NCI-H128 (cell line): ENCODE results near the gene FOXO3.
"Not testable (repeated sequence)": the region's sequence is repeated elsewhere in the genome, so short reads cannot be mapped to it uniquely, and the experiment has no call there.

Experiments used
- DNase-seq: peaks from one replicate; lab custom pipeline; 2025; ENCODE audit not compliant: unreplicated experiment; lab: John Stamatoyannopoulos, UW

FOXO3 gene

DNA sequence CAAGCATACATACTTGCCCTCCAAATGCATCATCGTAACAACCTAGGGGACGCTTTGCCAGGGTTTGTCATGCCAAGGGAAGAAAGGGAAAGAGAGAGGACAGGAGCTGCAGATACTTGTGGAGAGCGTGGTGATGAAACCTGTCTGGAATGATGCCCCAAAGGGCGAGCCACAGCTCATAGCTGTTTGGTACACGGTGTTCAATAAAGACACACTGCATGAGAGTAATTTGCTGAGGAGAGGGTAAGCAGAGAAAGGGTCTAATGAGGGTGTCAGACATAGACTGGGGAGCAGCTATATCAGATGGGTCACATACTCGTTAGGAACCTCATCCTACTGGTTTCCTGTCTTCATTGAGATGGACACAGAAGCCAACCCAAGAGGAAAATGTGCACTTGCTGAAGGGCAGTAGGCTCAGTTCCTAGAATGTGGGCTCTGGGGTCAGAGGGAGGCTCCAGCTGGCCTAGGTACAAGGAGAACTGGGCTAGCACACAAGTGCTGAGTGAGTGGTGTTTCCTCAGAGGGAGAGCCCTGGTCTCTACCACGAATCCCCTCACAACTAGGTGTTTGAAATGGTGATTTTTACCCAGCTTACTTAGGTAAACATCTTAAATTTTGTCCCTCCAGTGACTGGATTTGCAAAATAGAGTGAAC lies 5.2 kb upstream of the FOXO3 start:
- no peak for DNase-seq

DNA sequence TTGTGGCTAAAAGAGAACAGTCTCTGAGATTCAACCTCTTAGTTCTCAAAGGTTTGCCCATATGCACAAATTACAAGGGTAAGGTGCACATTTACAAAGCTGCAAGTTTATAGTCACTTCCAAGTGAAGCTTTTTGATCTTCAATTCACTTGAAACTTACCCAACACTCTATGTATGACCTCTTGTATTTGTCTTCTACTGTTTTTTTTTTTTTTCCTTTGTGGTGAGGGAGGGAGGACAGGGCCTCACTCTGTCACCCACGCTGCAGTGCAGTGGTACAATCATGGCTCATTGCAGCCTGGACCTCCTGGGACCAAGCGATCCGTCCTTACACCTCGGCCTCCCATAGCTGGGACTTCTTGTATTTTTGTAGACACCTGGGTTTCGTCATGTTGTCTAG lies 4.5 kb upstream of the FOXO3 start:
- DNase-seq, result no peak

DNA sequence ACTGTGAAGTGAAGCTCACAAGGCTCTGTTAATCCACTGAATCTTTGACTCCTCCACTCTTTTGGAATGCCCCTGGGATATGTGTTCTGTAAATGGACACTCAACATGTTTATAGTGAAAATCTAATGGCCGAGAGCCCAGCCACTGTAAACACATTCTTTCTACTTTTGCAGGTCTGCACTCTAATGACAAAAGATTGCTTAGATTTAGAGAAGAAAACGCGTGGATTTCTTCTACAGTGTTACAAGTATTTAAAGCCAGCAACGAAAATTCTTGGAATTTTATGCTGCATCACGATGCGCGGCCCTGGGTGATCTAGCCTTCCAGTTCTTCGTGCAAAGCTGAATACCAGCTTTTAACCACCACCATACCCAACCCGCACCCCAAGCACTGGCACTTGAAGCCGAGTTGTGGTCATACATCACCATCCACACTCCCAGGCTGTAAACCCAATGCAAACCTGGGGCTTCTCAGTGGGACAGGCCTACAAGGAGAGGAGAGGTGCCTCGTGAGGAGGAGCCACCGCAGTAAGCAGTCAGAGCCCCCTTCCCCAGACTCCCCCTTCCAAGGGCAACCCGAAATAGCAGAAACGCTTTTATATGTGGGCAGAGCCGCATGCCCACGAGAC lies 3.7 kb upstream of the FOXO3 start:
- DNase-seq, result no peak

GRCh38 chr6:108557494-108558371 lies 3.0 kb upstream of the FOXO3 start:
- DNase-seq, result peak; percentile 80

DNA sequence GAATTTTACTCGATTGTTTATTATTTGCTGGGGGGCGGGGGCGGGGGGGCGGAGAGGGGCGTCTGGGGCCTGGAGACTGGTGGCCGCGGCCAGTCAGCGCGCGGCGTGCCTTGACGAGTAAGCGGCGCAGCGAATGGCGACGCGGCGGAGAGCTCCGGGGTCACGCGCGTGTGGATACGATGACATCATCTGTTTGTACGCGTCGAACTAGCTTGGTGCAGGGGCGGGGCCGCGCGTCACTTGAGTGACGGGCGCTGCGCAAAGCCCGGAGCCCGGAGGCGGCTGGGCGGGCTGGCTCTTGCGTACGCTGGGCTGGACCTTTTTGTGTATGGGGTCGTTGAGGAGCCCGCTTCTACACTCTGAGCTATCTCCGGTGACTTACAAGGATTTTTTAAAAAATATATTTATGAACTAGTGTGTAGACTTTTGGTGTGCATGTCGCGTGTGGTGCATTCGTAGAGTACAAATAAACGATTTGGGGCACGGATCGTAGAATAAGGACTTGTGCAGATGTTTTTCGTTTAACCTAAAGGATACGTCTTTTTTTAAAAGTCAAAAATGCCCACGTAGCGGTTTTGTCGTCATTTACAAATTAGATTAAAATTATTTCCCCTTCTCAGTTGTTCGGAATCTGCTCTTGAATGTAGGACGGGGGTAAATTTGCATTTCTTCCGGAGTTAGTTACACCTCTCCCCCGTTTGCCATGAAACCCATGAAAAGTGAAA lies 2.2 kb upstream of the FOXO3 start:
- peak; percentile 97 for DNase-seq

- DNase-seq, result peak; percentile 83
These were observed 1.4 kb upstream of the FOXO3 start for GRCh38 chr6:108559097-108559883.

DNA sequence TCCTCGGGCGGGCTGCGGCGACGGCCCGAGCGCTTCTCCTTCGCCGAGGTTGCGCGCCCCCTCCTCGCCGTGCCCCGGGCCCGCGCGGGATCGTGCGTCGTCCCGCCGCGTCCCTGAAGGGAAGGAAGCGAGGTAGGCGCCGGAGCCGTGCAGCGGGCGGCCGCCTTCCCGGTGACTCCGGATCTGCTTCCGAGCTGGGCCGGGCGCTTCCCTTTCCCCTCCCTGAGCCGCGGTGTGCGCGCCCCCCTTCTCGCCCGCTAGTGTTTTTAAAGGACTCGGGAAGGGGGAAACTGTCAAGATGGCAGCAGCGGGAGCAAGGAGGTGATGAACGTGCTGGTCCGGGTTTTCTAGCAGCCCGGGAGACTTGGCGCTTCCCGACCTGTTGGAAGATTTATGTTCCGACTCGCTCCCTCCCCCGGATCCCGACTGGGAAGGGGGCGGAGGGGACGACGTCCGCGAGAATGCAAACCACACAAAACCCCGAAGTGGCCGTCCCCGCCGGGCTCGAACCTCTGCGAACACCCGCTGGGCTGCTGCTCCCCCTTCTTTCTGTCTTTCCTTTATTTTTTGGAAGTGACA lies 744 bp upstream of the FOXO3 start:
- peak; percentile 54 for DNase-seq

- not testable (repeated sequence) for DNase-seq
These were observed 561 bp downstream of the FOXO3 start for GRCh38 chr6:108561309-108561647.

DNA sequence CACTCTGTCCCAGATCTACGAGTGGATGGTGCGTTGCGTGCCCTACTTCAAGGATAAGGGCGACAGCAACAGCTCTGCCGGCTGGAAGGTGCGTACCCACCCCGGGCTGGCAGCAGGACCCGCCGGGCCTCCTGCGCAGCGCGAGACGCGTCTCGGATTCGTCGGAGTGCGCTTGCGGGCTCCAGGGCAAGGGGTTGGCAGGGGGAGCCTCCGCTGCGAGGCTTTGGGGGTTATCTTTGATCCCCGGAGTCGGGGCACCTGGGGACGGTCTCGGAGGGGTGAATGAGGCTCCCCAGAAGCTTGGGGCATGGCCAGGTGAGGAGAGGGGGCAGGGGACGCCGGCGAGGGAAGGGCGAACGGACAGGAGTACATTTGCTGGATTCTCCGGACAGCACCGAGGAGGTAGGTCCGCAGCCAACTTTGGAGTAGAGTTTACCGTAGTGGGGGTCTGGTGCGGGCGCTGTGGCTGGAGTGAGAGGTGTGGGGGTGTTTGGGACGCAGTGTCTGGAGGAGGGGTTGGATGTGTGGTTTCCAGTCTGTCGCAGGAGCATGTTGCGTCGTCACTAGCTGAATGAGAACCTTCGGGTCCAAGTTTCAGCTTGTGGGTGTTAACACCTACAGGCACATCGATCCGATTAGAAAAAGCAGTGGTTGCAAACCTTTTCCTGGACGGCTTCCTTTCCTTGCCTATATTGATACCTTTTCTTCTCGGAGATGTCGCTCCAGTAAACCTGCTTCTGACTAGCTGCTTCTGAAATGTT lies 1.2 kb downstream of the FOXO3 start:
- no peak for DNase-seq

DNA sequence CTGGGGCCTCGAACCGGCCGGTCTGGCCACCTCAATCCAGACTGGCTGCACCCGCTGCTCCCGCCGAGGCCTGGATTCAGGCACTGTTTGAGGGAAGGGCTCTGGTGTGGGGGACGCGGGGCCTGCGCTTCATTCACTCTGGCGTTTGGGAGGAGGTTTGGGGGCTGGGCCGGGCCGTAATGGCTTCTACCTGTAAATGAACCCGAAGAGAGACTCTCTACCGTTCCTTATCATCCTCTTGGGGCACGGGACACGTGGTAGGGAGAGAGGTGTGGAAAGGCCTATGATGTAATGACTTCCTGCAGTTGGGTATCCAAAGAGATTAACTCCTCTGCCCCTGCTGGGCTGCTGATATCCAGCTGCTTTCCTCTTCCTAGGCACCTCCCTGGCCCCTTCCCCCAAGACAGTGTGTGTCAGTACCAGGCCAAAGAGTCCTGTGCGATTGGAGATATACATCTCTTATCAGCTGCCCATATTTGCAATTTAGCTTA lies 1.8 kb downstream of the FOXO3 start:
- DNase-seq, result no peak

DNA sequence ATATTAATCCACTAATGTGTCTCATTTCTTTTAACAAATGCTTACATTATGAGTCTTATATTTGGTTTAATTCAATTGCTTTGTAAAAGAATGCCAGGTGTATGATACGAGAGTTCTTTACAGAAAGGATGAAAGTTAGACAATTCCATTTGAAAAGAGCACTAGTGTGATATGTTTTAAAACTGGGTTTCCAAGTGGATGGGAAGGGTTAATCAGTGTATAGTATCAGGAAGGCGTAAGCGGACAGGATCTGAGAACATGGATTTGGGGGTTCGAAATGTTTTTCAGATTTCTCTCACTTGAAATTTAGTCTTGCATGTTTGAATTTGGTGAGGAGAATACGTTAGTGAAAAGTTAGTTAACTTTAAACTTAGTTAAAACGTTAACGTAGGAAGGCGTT lies 2.6 kb downstream of the FOXO3 start:
- no peak for DNase-seq

DNA sequence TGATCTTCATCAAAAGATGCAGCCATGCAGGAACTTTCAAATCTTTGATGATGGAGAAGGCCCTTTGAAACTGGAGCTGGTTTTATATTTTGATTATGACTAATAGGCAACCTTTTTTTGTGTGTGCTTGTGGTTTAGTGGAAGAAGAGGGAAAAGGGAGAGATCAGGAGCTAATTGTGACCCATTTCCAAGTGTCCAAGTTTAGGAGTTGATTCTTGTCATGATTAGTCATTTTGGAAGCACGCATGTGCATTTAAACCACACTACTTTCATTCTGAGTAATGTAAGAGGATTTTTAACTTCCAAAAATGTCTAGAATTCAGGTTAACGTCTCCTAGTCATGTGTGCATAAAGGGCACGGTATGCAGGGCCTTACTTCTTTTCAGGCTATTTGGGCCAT lies 3.5 kb downstream of the FOXO3 start:
- DNase-seq, result no peak

DNA sequence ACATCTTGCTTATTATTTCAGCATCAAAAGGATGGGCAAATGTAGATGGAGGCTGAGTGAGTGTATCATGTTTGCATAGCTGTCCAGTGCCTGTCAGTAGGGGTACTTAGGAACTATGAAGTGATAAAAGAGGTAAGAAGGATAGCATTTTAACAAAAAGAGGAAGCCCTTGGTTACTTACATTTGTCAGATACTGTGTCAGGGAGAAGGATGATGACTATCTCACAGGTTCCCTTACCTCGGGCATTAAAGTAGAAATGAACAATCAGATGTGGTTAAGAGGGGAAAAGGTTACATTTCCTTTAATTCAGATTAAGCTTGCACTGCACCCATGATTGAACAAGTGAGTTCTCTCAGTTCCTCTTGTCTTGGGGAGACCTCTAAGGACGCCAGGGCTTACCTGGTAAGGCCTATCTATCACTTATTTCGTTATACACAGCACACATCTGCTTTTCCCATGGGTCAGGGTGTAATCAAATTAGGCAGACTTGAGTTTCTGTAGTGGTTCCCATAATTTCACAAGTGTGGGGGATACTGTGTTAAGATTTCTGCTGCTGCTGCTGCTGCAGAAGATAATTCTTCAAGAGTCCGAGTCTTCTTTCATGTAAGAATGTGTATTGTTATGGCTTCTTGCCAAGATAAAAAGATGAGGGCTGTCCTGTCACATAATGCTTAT lies 4.5 kb downstream of the FOXO3 start:
- DNase-seq, result no peak

- DNase-seq, result no peak
These were observed 5.2 kb downstream of the FOXO3 start for GRCh38 chr6:108565893-108566292.

DNA sequence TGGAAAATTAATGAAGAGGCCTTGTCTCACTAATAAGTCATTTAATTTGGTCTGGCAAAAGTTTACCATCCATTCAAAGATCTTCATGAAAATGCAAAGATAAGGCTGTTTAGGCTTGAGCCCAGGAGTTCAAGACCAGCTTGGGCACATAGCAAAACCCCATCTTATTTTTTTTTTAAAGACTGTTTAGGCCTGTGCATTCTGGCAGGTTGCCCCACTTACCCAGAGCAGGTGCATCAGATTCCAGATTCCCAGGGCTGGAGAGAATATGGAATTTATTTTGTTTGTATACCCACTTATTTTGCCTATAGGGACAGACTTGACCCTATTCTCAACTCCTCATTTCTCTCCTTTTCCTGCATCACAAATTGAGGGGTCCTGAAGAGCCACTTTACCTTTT lies 5.7 kb downstream of the FOXO3 start:
- no peak for DNase-seq

GRCh38 chr6:108568101-108568500 lies 7.4 kb downstream of the FOXO3 start:
- no peak for DNase-seq

DNA sequence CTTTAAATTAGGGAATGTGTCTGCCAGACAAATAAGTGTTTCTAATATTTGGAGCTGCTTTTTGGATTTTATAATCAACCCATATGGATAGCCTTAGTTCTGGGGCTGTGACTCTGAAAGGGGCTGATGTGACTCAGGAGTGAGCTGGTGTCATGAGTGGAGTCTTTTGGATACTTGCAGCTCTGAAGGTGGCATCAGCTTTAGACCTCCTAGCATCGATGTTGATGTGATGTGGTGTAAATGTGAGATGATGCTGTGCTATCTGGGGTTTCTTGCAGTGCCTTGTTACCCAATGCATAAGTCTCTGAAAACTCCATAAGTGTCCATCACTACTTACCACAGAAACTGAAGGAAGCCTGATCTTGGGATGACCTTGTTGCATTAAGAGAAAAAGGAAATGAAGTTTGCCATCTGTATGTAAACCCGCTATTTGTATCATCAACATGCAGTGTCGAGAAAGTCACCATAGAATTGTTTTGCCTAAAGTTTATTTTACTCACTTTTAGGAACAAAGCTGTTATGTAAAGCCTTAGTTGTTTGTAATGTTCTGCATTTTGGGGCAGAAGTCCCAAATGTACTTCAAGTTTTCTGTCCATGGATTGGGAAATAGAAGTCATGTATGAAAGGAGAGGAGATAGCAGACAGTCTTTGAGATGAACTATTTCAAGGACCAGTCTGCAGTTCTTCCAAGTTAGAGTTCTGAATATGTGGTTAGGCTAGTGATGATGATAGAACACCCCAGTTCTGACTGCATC lies 8.0 kb downstream of the FOXO3 start:
- DNase-seq, result no peak

DNA sequence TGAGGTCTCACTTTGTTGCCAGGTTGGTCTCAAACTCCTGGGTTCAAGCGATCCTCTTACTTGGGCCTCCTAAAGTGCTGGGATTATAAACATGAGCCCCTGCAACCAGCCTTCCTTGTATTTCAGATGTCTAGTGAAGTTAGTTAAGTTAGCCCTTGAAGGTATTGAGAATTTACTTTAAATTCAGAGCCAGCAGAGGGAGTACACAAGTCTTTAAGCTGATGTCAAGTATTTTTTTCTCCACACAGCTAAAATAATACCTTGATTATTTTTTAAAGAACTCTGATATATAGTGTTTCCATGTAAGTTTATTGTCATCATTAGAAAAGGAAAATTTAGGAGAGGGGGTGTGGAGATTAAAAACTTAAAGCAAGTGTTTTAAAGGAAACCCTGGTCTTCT lies 9.8 kb downstream of the FOXO3 start:
- no peak for DNase-seq
